ENCODE measurements around the gene LSMEM2.
"Not testable (repeated sequence)": the region's sequence is repeated elsewhere in the genome, so short reads cannot be mapped to it uniquely, and the experiment has no call there.

- TF ChIP-seq, protein P1, sequence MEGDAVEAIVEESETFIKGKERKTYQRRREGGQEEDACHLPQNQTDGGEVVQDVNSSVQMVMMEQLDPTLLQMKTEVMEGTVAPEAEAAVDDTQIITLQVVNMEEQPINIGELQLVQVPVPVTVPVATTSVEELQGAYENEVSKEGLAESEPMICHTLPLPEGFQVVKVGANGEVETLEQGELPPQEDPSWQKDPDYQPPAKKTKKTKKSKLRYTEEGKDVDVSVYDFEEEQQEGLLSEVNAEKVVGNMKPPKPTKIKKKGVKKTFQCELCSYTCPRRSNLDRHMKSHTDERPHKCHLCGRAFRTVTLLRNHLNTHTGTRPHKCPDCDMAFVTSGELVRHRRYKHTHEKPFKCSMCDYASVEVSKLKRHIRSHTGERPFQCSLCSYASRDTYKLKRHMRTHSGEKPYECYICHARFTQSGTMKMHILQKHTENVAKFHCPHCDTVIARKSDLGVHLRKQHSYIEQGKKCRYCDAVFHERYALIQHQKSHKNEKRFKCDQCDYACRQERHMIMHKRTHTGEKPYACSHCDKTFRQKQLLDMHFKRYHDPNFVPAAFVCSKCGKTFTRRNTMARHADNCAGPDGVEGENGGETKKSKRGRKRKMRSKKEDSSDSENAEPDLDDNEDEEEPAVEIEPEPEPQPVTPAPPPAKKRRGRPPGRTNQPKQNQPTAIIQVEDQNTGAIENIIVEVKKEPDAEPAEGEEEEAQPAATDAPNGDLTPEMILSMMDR (IDR thresholded peaks at IDR 0.05): not testable (repeated sequence)
- TF ChIP-seq POLR2A (IDR thresholded peaks at IDR 0.05): not testable (repeated sequence)
These were observed 5.2 kb downstream of the LSMEM2 start for GRCh38 chr3:50284121-50284520.

Data from uterus (tissue), 2 donors.